SKM-1 treated with dmso at 0.1 percent for 144 hours (cell line): ENCODE results near the gene MUC2.

Experiments used
- DNase-seq: peaks from one replicate; lab custom pipeline; 2025; ENCODE audit not compliant: unreplicated experiment; lab: John Stamatoyannopoulos, UW

Gene MUC2

DNA sequence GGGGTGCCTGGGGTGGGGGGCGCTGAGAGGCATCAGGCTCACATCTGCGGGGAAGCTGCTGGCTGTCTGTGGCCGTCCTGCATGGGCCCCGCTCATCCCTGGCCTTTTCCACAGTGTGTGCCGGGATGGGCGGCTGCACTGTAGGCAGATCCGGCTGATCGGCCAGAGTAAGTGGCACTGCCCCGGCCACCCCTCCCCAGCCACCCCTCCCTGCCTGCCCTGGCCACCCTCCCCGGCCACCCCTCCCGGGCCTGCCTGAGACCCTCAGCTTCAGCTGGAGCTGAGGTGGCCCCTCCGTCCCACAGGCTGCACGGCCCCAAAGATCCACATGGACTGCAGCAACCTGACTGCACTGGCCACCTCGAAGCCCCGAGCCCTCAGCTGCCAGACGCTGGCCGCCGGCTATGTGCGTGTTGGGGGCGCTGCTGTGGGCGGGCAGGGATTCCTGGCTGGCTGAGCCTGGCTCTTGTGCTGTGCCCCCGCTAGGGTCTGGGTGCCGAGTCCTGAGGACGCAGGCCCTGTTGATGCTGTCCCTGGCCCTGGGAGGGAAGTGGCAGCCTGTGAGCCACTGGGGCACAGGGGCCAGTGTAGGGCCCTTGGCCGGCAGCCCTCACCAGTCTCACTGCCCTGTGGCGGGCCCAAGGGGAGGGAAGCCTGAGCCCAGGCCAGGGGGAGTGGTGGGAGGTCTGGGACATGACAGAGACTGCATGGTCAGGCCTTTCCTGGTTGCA is 10.9 kb downstream of the MUC2 start:
- no peak for DNase-seq

DNA sequence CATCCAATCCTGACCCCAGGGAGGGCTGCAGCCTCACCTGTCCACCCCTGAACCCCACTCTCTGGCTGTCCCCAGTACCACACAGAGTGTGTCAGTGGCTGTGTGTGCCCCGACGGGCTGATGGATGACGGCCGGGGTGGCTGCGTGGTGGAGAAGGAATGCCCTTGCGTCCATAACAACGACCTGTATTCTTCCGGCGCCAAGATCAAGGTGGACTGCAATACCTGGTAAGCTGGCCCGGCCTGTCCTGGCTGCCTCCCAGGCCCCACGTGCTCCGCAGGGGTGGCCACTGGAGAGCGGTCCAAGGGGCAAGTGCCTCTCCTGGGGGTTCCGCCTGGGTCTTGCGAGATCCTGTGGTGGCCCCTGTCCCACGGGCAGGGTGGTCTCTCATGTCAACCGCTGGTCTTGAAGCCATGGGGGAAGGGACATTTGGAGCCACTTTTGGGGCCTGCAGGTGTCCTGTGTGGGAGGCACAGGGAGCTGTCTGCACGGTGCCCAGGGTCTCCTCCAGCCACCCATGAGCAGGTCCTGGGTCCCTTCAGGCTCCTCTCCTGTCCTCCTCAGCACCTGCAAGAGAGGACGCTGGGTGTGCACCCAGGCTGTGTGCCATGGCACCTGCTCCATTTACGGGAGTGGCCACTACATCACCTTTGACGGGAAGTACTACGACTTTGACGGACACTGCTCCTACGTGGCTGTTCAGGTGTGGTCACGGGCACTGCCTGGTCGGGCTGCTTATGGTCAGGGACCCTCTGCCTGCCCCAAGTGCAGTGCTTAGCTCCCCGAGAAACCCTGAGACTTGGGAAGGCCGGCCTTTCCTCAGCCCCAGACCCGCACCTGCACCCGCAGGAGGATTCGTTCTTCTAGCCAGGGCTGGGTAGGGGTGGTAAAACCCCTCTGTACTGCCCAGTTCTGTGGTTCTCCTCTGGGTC is 11.8 kb downstream of the MUC2 start:
- no peak for DNase-seq

DNA sequence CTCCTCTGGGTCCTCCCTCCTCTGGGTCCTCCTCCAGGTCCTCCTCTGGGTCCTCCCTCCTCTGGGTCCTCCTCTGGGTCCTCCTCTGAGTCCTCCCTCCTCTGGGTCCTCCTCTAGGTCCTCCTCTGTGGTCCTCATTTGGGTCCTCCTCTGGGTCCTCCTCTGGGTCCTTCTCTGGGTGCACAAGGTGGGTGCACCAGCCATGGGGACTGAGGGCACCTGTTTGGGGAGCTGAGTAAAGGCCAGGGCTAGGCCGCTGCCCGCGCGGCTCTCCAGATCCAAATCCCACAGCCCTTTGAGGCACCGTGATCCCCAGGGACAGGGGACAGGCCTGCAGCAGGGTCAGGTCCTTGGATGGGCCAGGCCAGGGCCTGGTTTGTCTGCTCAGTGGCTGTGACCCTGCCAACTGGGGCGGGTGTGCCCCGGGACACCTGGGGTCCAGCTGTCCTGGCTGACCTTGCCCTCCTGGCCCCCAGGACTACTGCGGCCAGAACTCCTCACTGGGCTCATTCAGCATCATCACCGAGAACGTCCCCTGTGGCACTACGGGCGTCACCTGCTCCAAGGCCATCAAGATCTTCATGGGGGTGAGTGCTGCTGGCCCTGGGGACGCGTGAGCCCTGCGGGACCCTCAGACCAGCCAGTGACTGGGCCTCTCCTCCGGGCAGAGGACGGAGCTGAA is 12.7 kb downstream of the MUC2 start:
- no peak for DNase-seq

DNA sequence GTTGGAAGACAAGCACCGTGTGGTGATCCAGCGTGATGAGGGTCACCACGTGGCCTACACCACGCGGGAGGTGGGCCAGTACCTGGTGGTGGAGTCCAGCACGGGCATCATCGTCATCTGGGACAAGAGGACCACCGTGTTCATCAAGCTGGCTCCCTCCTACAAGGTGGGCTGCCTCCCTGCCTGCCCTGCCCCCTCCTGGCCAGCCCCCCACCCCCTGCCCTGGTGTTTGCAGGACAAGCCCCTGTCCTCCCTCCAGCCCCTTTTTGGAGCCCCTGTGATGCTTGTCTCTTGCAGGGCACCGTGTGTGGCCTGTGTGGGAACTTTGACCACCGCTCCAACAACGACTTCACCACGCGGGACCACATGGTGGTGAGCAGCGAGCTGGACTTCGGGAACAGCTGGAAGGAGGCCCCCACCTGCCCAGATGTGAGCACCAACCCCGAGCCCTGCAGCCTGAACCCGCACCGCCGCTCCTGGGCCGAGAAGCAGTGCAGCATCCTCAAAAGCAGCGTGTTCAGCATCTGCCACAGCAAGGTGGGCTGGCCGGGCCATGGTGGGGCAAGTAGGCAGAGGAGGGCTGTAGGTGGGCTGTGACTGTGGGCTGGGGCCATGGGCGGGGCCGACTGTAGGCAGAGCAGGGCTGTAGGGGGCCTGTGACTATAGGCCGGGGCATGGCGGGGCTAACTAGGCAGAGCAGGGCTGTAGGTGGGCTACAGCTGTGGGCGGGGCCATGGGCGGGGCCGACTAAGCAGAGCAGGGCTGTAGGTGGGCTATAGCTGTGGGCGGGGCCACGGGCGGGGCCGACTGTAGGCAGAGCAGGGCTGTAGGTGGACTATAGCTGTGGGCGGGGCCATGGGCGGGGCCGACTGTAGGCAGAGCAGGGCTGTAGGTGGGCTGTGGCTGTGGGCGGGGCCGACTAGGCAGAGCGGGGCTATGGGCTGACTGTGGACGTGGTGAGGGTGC is 13.6 kb downstream of the MUC2 start:
- no peak for DNase-seq

GRCh38 chr11:1088927-1089737 is 14.5 kb downstream of the MUC2 start:
- DNase-seq: no peak

DNA sequence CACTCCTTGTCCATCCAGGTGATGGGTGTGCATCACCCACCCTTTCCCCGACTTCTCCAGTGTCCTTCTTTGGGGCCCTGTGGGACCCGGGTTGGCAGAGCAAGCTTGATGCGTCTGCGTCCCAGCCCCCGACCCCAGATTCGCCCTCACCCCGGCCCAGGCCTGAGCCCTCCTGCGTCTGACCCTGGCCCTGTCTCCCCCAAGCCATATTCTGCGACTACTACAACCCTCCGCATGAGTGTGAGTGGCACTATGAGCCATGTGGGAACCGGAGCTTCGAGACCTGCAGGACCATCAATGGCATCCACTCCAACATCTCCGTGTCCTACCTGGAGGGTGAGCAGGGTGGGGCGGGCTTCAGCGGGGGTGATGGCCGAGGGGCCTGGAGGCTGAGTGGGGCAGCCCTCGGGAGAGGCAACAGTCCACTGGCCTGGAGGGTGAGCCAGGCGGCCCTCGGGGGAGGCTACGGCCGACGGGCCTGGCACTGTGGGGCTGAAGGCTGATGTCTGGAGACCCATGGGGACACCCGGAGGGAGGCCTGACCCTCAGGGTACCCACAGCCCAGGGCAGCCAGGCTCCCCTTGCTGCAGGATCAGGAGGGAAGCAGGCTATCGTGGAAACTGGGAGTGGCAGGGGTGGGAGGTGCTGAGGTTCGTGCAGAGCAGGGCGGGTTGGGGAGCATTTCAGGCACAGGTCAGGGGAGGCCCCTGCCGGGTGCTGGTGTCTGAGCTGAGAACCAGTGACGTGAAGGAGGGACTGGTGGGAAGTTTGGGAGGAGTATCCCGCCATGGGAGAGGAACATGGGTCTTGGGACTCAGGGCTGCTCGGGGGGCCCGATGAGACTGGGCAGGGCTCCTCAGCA is 15.3 kb downstream of the MUC2 start:
- no peak for DNase-seq

- no peak for DNase-seq
Observed at GRCh38 chr11:1090600-1091331, 16.1 kb downstream of the MUC2 start.

DNA sequence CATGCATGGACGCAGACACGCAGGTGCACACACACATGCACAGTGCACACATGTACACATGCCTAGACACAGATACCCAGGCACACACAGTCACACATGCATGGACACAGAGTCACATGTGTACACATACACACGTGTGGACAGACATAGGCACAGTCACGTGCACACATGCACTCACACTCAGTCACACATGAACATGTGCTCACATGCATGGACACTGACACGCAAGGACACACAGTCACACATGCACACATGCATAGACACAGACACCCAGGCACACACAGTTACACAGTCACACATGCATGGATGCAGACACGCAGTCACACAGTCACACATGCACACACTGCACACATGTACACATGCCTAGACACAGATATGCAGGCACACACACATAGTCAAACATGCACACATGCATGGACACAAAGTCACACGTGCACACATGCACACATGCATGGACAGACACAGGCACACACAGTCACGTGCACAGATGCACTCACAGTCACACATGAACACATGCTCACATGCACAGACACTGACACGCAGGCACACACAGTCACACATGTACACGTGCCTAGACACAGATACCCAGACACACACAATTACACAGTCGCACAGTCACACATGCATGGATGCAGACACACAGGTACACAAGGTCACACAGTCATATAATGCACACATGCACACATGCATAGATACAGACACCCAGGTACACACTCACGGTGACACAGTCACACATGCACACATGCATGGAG is 16.8 kb downstream of the MUC2 start:
- DNase-seq: no peak

- no peak for DNase-seq
Observed at GRCh38 chr11:1092145-1092670, 17.5 kb downstream of the MUC2 start.

DNA sequence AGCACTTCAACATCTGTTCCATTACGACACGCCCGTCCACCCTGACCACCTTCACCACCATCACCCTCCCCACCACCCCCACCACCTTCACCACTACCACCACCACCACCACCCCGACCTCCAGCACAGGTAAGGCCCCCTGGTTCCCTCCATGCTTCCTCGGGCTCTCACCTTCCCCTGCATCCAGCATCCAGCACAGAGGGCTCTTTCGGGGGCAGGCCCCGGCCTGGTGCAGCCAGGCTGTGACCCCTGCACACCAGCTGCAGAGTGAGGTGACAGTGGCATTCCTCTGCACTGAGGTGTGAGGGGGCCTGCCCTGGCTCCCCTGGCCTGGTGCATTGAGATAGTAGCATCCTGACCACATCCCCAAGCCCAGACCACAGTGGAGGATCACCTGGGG is 18.2 kb downstream of the MUC2 start:
- no peak for DNase-seq

GRCh38 chr11:1099519-1100355 is 25.1 kb downstream of the MUC2 start:
- DNase-seq: no peak

- no peak for DNase-seq
Observed at GRCh38 chr11:1100417-1101245, 26.0 kb downstream of the MUC2 start.

GRCh38 chr11:1101318-1102089 is 26.8 kb downstream of the MUC2 start:
- no peak for DNase-seq

- DNase-seq: no peak
Observed at GRCh38 chr11:1102221-1102971, 27.7 kb downstream of the MUC2 start.
